GM12878 (cell line): ENCODE results near the gene ELL. TPM values are rescaled to one million over a fixed set of nuclear protein-coding genes. Genes with fewer than 3 reads are reported as not detected.

Source experiments
- ETV6 ChIP-seq, 2 experiments: fragments of 450-650 bp in 1 of 2; IDR thresholded peaks in 1 of 2; conservative IDR thresholded peaks in 1 of 2; 2 replicates each; pipeline ENCODE4 v1.6.1; 2014; ENCODE audit warnings: antibody characterized with exemption in 1 of 2, borderline replicate concordance in 1 of 2, low read depth in 1 of 2, mild to moderate bottlenecking in 1 of 2, moderate library complexity in 1 of 2
- HDGF ChIP-seq: fragments of 450-650 bp; IDR thresholded peaks from 2 replicates; pipeline ENCODE4 v1.6.1; 2016; ENCODE audit warnings: antibody characterized with exemption
- MEF2B ChIP-seq: fragments of 450-650 bp; IDR thresholded peaks from 2 replicates; pipeline ENCODE4 v1.6.1; 2018; ENCODE audit warnings: mild to moderate bottlenecking, moderate library complexity; ENCODE audit not compliant: partially characterized antibody, poor library complexity, severe bottlenecking
- NFYA ChIP-seq: IDR thresholded peaks from 2 replicates; pipeline ENCODE4 v1.6.1; 2011; ENCODE audit warnings: low read depth, mild to moderate bottlenecking, low read length, improper control_type of control experiment, borderline replicate concordance
- POLR2AphosphoS5 ChIP-seq: IDR thresholded peaks from 2 replicates; pipeline ENCODE4 v1.6.1; 2011; ENCODE audit warnings: mild to moderate bottlenecking, low read length, inconsistent platforms
- POU2F2 ChIP-seq: IDR thresholded peaks from 3 replicates; pipeline ENCODE4 v1.6.1; 2011; ENCODE audit warnings: low read depth, mild to moderate bottlenecking, low read length, borderline replicate concordance
- YBX1 ChIP-seq: fragments of 450-650 bp; IDR thresholded peaks from 2 replicates; pipeline ENCODE4 v1.6.1; 2016; ENCODE audit warnings: antibody characterized with exemption
- ZNF207 ChIP-seq: fragments of 450-650 bp; IDR thresholded peaks from 2 replicates; pipeline ENCODE4 v1.6.1; 2014; ENCODE audit warnings: antibody characterized with exemption, mild to moderate bottlenecking, borderline replicate concordance
- polyA plus RNA-seq, 11 experiments: library from polyadenylated mRNA; depleted of rRNA in 4 of 11; unstranded in 6 of 11; stranded (reverse) in 5 of 11; fragments of >200 nt; fragmentation: Nextera tagmentation in 4 of 11; fragmentation: Illumina TruSeq in 1 of 11; extraction: Ambion mirVana in 4 of 11; extraction: Trizol in 1 of 11; gene quantifications; 1 replicate in 1 of 11; 2 replicates in 10 of 11; pipeline versions ENCODE4 v1.2.1 to v1.2.3, GENCODE V29; 2011 to 2016; ENCODE audit warnings: inconsistent platforms in 2 of 11, missing spikeins in 2 of 11, low read depth in 1 of 11
- total RNA-seq, 4 experiments: library from RNA; depleted of rRNA in 3 of 4; stranded (reverse); fragments of >200 nt in 3 of 4; fragmentation: Illumina TruSeq in 1 of 4; extraction: Trizol in 1 of 4; gene quantifications; 2 replicates each; pipeline versions ENCODE4 v1.2.1 to v1.2.3, GENCODE V29; 2013 to 2021
- TF ChIP-seq, protein P1 (sequence below): IDR thresholded peaks from 2 replicates; pipeline ENCODE4 v1.6.1; 2012; ENCODE audit warnings: improper control_type of control experiment, low read depth, low read length; ENCODE audit not compliant: insufficient replicate concordance
- TF ChIP-seq, protein P2 (sequence below): fragments of 450-650 bp; IDR thresholded peaks from 2 replicates; pipeline ENCODE4 v1.6.1; 2018; ENCODE audit warnings: mild to moderate bottlenecking, low read depth, moderate library complexity; ENCODE audit not compliant: partially characterized antibody
- TF ChIP-seq, protein P3 (sequence below): fragments of 450-650 bp; IDR thresholded peaks from 2 replicates; pipeline ENCODE4 v1.6.1; 2017; ENCODE audit warnings: low read depth, mild to moderate bottlenecking, moderate library complexity
- TF ChIP-seq, protein P4 (sequence below): fragments of 450-650 bp; IDR thresholded peaks from 2 replicates; pipeline ENCODE4 v1.6.1; 2017; ENCODE audit warnings: mild to moderate bottlenecking, low read depth, inconsistent platforms; ENCODE audit not compliant: poor library complexity, severe bottlenecking
- TF ChIP-seq, protein P5 (sequence below): fragments of 450-650 bp; conservative IDR thresholded peaks from 2 replicates; pipeline ENCODE4 v1.6.1; 2017; ENCODE audit warnings: mild to moderate bottlenecking, moderate library complexity

Gene ELL
- total and polyA plus RNA-seq, 10 of the 15 experiments (the other 5 are each of a cell fraction or from before 2014, with no cell fraction given) = 0.91 to 25.0 (median 9.1) TPM

DNA sequence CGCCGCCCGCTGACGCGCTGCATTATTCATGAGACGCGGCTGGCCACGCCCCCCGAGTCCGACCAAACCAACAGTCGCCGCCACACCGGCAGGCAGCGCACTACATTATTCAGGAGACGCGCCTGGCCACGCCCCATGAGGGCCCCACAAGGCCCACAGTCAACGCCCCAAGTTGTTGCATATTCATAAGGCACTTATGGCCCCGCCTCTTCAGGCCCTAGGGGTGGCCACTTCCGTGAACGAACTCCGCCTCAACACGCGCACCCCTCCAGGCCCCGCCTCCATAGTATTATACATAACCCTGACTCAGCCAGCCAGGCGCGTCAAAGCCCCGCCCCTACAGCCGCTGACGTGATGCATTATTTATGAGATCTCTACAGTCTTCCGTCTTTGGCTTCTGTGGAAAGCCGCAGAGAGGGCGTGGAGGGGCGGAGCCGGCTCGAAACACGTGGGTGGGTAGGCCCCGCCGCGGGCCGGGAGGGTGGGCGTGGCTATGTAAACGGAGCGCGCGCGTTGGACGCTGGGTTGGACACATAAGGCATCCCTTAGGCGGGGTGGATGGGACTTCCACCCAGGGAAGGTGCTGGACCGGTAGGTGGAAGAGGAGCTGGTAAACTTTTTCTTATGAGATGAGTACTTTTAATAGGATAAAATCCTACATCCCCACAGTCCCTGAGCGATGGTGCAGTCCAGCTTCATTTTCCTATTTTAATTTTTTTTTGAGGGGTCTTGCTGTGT, 423 bp upstream of the ELL start (continued):
- TF ChIP-seq, protein P1, sequence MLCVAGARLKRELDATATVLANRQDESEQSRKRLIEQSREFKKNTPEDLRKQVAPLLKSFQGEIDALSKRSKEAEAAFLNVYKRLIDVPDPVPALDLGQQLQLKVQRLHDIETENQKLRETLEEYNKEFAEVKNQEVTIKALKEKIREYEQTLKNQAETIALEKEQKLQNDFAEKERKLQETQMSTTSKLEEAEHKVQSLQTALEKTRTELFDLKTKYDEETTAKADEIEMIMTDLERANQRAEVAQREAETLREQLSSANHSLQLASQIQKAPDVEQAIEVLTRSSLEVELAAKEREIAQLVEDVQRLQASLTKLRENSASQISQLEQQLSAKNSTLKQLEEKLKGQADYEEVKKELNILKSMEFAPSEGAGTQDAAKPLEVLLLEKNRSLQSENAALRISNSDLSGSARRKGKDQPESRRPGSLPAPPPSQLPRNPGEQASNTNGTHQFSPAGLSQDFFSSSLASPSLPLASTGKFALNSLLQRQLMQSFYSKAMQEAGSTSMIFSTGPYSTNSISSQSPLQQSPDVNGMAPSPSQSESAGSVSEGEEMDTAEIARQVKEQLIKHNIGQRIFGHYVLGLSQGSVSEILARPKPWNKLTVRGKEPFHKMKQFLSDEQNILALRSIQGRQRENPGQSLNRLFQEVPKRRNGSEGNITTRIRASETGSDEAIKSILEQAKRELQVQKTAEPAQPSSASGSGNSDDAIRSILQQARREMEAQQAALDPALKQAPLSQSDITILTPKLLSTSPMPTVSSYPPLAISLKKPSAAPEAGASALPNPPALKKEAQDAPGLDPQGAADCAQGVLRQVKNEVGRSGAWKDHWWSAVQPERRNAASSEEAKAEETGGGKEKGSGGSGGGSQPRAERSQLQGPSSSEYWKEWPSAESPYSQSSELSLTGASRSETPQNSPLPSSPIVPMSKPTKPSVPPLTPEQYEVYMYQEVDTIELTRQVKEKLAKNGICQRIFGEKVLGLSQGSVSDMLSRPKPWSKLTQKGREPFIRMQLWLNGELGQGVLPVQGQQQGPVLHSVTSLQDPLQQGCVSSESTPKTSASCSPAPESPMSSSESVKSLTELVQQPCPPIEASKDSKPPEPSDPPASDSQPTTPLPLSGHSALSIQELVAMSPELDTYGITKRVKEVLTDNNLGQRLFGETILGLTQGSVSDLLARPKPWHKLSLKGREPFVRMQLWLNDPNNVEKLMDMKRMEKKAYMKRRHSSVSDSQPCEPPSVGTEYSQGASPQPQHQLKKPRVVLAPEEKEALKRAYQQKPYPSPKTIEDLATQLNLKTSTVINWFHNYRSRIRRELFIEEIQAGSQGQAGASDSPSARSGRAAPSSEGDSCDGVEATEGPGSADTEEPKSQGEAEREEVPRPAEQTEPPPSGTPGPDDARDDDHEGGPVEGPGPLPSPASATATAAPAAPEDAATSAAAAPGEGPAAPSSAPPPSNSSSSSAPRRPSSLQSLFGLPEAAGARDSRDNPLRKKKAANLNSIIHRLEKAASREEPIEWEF = no peak
- TF ChIP-seq, protein P2, sequence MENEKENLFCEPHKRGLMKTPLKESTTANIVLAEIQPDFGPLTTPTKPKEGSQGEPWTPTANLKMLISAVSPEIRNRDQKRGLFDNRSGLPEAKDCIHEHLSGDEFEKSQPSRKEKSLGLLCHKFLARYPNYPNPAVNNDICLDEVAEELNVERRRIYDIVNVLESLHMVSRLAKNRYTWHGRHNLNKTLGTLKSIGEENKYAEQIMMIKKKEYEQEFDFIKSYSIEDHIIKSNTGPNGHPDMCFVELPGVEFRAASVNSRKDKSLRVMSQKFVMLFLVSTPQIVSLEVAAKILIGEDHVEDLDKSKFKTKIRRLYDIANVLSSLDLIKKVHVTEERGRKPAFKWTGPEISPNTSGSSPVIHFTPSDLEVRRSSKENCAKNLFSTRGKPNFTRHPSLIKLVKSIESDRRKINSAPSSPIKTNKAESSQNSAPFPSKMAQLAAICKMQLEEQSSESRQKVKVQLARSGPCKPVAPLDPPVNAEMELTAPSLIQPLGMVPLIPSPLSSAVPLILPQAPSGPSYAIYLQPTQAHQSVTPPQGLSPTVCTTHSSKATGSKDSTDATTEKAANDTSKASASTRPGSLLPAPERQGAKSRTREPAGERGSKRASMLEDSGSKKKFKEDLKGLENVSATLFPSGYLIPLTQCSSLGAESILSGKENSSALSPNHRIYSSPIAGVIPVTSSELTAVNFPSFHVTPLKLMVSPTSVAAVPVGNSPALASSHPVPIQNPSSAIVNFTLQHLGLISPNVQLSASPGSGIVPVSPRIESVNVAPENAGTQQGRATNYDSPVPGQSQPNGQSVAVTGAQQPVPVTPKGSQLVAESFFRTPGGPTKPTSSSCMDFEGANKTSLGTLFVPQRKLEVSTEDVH = no peak
- TF ChIP-seq MEF2B (peak; percentile 44), ZNF207 (peak; percentile 80; the same call in 1 of the 2 replicates), POLR2AphosphoS5 (peak; percentile 68), HDGF (peak; percentile 98), YBX1 (no peak), POU2F2 (peak; percentile 100), ETV6 (conservative IDR thresholded peaks at IDR 0.05 in 1 of 2, IDR thresholded peaks at IDR 0.05 in 1 of 2; ENCODE audit: borderline replicate concordance in 1 of 2, low read depth in 1 of 2) (no peak), NFYA (no peak)
- TF ChIP-seq, protein P3, sequence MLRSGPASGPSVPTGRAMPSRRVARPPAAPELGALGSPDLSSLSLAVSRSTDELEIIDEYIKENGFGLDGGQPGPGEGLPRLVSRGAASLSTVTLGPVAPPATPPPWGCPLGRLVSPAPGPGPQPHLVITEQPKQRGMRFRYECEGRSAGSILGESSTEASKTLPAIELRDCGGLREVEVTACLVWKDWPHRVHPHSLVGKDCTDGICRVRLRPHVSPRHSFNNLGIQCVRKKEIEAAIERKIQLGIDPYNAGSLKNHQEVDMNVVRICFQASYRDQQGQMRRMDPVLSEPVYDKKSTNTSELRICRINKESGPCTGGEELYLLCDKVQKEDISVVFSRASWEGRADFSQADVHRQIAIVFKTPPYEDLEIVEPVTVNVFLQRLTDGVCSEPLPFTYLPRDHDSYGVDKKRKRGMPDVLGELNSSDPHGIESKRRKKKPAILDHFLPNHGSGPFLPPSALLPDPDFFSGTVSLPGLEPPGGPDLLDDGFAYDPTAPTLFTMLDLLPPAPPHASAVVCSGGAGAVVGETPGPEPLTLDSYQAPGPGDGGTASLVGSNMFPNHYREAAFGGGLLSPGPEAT = no peak
- TF ChIP-seq, protein P4, sequence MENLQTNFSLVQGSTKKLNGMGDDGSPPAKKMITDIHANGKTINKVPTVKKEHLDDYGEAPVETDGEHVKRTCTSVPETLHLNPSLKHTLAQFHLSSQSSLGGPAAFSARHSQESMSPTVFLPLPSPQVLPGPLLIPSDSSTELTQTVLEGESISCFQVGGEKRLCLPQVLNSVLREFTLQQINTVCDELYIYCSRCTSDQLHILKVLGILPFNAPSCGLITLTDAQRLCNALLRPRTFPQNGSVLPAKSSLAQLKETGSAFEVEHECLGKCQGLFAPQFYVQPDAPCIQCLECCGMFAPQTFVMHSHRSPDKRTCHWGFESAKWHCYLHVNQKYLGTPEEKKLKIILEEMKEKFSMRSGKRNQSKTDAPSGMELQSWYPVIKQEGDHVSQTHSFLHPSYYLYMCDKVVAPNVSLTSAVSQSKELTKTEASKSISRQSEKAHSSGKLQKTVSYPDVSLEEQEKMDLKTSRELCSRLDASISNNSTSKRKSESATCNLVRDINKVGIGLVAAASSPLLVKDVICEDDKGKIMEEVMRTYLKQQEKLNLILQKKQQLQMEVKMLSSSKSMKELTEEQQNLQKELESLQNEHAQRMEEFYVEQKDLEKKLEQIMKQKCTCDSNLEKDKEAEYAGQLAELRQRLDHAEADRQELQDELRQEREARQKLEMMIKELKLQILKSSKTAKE = no peak
- TF ChIP-seq, protein P5, sequence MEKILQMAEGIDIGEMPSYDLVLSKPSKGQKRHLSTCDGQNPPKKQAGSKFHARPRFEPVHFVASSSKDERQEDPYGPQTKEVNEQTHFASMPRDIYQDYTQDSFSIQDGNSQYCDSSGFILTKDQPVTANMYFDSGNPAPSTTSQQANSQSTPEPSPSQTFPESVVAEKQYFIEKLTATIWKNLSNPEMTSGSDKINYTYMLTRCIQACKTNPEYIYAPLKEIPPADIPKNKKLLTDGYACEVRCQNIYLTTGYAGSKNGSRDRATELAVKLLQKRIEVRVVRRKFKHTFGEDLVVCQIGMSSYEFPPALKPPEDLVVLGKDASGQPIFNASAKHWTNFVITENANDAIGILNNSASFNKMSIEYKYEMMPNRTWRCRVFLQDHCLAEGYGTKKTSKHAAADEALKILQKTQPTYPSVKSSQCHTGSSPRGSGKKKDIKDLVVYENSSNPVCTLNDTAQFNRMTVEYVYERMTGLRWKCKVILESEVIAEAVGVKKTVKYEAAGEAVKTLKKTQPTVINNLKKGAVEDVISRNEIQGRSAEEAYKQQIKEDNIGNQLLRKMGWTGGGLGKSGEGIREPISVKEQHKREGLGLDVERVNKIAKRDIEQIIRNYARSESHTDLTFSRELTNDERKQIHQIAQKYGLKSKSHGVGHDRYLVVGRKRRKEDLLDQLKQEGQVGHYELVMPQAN = no peak
